NCI-H524 treated with DMSO at 0.1 percent for 48 hours (cell line): ENCODE measurements around the gene CYP2C8.
"Not testable (repeated sequence)": the region's sequence is repeated elsewhere in the genome, so short reads cannot be mapped to it uniquely, and the experiment has no call there.

Experiments
- DNase-seq: peaks from one replicate; lab custom pipeline; 2025; lab: John Stamatoyannopoulos, UW

CYP2C8 gene

DNA sequence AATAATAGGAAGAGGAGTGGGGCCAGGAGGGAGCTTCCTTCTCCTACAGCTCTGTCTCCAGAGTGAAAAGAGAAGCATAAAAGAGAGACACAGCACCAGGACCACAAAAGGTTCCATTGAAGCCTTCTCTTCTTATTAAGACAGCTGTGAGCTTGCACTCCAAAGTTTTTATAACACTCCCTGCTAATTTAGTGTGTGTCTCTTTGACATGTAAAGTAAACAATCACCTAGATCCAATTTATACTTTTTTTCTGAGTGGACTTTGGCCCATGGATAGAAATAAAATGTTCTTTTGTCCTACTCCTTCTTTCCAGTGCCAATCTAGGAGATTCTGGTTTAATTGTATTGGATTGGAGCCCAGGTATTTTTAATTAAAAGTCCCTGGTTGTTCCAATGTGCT lies at the start of gene CYP2C8:
Gene CYP2C8, minus strand, starts transcription at position 212 of the 400 bp plus-strand sequence. Its CDS starts 95 bp downstream, at position 117.
- DNase-seq = no peak

DNA sequence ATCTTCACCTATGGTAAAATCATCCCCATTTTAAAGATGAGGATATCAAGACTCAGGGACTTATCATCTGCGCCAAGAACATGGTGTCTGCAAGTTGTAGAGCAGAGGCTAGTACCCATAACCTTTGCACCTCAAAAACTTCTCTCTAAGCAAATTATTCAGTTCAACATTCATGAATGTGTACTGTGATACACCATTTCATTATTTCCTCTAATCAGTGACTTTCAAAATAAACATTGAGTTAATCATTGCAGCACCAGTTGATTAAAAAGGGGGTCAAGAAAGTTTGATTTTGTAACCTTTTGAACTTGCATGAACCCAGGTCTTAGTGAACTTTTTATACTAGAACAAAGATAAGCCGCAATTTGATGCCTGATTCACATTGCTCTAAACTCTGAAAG lies 47.6 kb upstream of the CYP2C8 start:
- no peak for DNase-seq

DNA sequence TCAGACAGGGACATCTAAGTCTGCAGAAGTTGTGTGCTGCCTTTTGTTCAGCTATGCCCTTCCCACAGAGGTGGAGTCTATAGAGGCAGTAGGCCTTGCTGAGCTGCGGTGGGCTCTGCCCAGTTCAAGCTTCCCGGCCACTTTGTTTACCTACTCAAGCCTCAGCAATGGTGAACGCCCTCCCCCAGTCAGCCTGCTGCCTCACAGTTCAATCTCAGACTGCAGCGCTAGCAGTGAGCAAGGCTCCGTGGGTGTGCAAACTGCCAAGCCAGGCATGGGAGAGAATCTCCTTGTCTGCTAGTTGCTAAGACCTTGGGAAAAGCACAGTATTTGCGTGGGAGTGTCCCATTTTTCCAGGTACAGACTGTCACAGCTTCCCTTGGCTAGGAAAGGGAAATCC lies 41.5 kb upstream of the CYP2C8 start:
- DNase-seq = not testable (repeated sequence)

GRCh38 chr10:95097805-95098204 lies 28.5 kb upstream of the CYP2C8 start:
- no peak for DNase-seq

DNA sequence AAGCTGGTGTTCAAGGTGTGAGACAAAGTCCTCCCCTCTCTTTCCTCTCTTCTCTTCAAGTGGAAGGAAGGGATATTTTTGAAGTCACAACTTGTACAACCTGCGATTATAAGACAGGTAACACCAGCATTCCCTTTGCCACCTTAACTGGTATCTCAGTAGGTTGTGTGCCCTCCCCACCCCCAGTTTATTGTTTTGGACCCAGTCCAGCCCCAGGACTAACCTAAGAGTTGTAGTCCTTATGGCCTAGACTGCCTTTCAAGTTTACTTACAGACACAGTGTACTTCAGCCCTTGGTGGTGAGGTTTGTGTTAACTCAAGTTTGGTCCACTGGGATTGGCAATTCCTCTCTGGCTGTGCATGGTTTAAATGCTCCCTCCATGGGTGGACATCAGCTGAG lies 26.8 kb upstream of the CYP2C8 start:
- DNase-seq = no peak

- not testable (repeated sequence) for DNase-seq
These were observed 10.3 kb upstream of the CYP2C8 start for GRCh38 chr10:95079626-95080025.

GRCh38 chr10:95077556-95077955 lies 8.3 kb upstream of the CYP2C8 start:
- no peak for DNase-seq

DNA sequence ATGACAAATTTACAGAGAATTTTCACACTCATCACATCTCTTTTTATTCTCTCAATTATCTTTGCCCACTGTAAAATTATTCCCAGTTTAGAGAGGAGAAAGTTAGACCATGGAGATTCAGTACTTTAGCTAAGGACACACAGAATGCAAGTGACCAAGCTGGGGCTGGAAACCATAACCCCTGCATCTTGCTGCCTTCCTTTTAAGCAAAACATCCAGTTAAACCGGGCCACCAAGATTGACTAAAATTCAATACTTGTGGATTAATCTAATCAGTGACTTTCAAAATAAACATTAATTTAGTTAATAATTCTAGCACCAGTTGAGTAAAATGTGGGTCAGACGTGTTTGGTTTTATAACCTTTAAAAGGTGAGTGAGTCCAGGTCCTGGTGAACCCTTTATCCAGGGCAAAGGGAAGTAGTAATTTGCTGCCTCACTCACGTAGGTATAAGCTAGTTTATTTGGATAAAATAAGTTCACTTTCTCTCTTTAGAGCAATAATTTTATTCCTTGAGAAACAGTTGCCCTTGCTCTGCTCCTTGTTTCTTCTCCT lies 1.9 kb upstream of the CYP2C8 start:
- no peak for DNase-seq

DNA sequence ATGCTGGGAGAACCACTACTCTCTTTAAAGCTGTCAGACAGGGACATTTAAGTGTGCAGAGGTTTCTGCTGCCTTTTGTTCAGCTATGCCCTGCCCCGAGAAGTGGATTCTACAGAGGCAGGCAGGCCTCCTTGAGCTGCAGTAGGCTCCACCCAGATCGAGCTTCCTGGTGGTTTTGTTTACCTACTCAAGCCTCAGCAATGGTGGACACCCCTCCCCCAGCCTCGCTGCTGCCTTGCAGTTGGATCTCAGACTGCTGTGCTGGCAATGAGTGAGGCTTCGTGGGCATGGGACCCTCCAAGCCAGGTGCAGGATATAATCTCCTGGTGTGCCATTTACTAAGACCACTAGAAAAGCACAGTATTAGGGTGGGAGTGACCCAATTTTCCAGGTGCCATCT lies 5.2 kb downstream of the CYP2C8 start:
- DNase-seq = not testable (repeated sequence)

- no peak for DNase-seq
These were observed 12.4 kb downstream of the CYP2C8 start for GRCh38 chr10:95056744-95057363.

- DNase-seq = no peak
These were observed 19.4 kb downstream of the CYP2C8 start for GRCh38 chr10:95049919-95050318.

- no peak for DNase-seq
These were observed 21.1 kb downstream of the CYP2C8 start for GRCh38 chr10:95048206-95048605.

DNA sequence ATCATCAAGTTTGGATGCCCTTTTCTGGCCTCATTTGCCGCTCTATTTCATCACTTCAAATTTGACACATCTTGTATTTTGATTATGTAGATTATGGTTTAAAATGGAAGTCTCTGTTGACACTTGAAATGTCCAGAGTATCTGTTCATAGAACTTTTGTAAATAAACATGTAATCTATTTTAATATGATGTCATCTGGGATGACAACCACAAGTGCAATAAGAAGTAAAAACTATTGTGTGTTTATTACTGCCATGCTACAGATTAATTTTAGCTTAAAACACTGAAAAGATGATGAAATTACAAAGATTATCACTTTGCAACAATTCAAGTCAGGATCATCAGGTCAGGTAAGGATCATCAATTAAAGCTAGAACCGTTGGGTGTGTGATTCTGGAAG lies 30.0 kb downstream of the CYP2C8 start:
- no peak for DNase-seq

- DNase-seq = no peak
These were observed 33.7 kb downstream of the CYP2C8 start for GRCh38 chr10:95035332-95036295.

DNA sequence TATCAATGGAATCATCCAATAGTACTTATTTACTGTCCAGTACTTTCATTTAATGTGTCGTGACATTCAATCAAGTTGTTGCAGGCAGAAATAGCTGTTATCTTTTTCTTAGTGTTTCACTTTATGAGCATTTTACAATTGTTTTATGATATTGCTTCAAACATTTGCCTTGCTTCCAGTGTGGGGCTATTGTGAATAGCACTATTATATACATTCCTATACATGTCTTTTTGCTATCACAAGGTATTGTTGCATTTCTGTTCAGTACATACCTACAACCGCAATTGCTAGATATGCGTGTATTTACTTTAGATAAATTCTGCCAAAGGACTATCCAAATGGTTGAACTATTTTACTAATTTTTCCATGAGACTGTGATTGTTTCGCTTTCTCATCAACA lies 34.9 kb downstream of the CYP2C8 start:
- DNase-seq = no peak

- DNase-seq = no peak
These were observed 37.6 kb downstream of the CYP2C8 start for GRCh38 chr10:95031656-95032055.

DNA sequence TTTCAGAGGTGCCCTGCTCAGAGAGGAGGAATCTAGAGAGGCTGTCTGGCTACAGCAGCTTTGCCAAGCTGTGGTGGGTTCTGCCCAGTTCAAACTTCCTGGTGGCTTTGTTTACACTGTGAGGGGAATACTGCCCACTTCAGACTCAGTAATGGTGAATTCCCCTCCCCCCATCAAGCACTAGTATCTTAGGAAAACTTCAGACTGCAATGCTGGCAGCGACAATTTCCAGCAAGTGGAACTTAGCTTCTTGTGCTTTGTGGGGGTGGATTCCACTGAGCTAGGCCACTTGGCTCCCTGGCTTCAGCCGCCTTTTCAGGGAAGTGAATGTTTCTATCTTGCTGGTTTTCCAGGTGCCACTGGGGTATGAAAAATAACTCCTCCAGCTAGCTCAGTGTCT lies 42.8 kb downstream of the CYP2C8 start:
- DNase-seq = no peak

DNA sequence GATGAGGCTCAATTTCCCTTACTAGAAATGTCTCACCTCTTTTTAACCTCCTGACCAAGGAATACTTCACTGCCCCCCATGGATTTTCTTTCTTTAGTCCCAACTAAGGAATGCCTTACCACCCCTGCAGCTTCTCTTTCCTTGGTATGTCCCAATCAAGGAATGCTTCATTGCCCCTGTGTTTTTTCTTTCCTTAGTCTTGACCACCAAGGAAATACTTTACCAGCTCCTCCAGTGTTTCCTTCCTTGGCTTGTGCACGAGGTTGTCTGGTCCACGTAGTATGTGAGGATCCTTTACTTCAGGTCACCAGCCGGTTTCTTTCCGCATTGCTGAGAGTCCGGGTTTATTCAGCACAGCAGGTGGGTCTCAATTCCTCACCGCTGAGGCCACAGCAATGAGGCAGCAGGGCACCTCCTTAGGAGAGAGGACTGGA lies 71.5 kb downstream of the CYP2C8 start:
- DNase-seq = no peak

GRCh38 chr10:94992811-94993210 lies 76.5 kb downstream of the CYP2C8 start:
- no peak for DNase-seq

- no peak for DNase-seq
These were observed 77.9 kb downstream of the CYP2C8 start for GRCh38 chr10:94991243-94991888.

DNA sequence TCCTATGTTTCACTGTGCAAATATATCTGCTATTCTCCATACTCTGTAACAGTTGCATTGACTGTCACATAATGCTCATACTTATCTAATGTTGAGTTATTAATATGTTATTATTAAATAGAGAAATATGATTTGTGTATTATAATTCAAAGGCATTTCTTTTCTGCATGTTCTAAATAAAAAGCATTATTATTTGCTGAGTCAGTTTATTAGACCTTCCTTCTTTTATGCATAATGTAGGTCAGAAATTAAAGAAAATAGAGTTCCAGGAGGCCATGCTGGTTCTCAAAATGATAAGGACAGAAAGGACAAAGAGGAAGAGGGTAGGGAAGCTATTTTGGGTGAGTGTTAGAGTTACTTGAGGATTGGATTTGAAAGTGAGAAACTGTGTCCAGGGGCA lies 80.1 kb downstream of the CYP2C8 start:
- DNase-seq = no peak
